ENCODE results near the gene DYRK2. TPM values are rescaled to one million over a fixed set of nuclear protein-coding genes. Genes with fewer than 3 reads are reported as not detected.

DYRK2 gene
- total RNA-seq, result 10 to 100 TPM; 18.9 to 20.3 TPM

GRCh38 chr12:67648521-67649260, at the start of gene DYRK2:
Gene DYRK2 (plus strand): TSS chr12:67648745. CDS start chr12:67649134, 389 bp downstream.

Data from melanocyte of skin (primary cell).